Fibroblast of lung (primary cell): Measurements from ENCODE around the gene MID1. TPM values are rescaled to one million over a fixed set of nuclear protein-coding genes. Genes with fewer than 3 reads are reported as not detected.

ENCODE experiments used
- DNase-seq, 2 donors: peaks; one replicate each; pipeline versions ENCODE4 v3.0.0 to v3.0.0-alpha.2; 2010; ENCODE audit warnings: low read depth in 2 of 2
- H2AFZ ChIP-seq: 2 replicates; pipeline ENCODE4 v1.5.1; 2012; ENCODE audit warnings: low read length, control low read depth, inconsistent platforms
- H3K27ac ChIP-seq: 2 replicates; pipeline ENCODE4 v1.5.1; 2011; ENCODE audit warnings: low read length, control low read depth; ENCODE audit not compliant: insufficient read depth
- H3K27me3 ChIP-seq: 2 replicates; pipeline ENCODE4 v1.5.1; 2011; ENCODE audit warnings: mild to moderate bottlenecking, low read length; ENCODE audit not compliant: control insufficient read depth, insufficient read depth
- H3K36me3 ChIP-seq: 2 replicates; pipeline ENCODE4 v1.5.1; 2011; ENCODE audit warnings: low read length; ENCODE audit not compliant: control insufficient read depth, insufficient read depth
- H3K4me1 ChIP-seq: 2 replicates; pipeline ENCODE4 v1.5.1; 2011; ENCODE audit warnings: low read length; ENCODE audit not compliant: control insufficient read depth, insufficient read depth; ENCODE audit errors: extremely low read depth
- H3K4me2 ChIP-seq: 2 replicates; pipeline ENCODE4 v1.5.1; 2011; ENCODE audit warnings: low read length, control low read depth; ENCODE audit not compliant: insufficient read depth; ENCODE audit errors: extremely low read depth
- H3K4me3 ChIP-seq, 4 experiments: fragments of 200-600 bp in 1 of 4; sonication (generic) in 1 of 4; replicated peaks in 1 of 4; 2 replicates each; pipeline ENCODE4 v1.5.1; 2011 to 2016; ENCODE audit warnings: low read length in 4 of 4, low read depth in 3 of 4, mild to moderate bottlenecking in 3 of 4, control low read depth in 2 of 4, inconsistent platforms in 1 of 4, mixed read lengths in 1 of 4; ENCODE audit not compliant: insufficient read depth in 1 of 4; ENCODE audit errors: control extremely low read depth in 1 of 4
- H3K79me2 ChIP-seq: 2 replicates; pipeline ENCODE4 v1.5.1; 2012; ENCODE audit warnings: mild to moderate bottlenecking, low read length, inconsistent platforms; ENCODE audit not compliant: control insufficient read depth, insufficient read depth
- H3K9ac ChIP-seq: 2 replicates; pipeline ENCODE4 v1.5.1; 2011; ENCODE audit warnings: mild to moderate bottlenecking, low read length, control low read depth; ENCODE audit not compliant: insufficient read depth
- H3K9me3 ChIP-seq: 2 replicates; pipeline ENCODE4 v1.5.1; 2012; ENCODE audit warnings: low read depth, low read length; ENCODE audit not compliant: control insufficient read depth, insufficient read depth
- H4K20me1 ChIP-seq: 2 replicates; pipeline ENCODE4 v1.5.1; 2011; ENCODE audit warnings: low read length; ENCODE audit not compliant: control insufficient read depth, insufficient read depth; ENCODE audit errors: extremely low read depth
- CTCF ChIP-seq, 2 donors: IDR thresholded peaks in 1 of 2; conservative IDR thresholded peaks in 1 of 2; 1 replicate in 1 of 2; 2 replicates in 1 of 2; pipeline ENCODE4 v1.5.1; 2011 to 2012; ENCODE audit warnings: low read length in 2 of 2, control low read depth in 1 of 2, inconsistent platforms in 1 of 2, low read depth in 1 of 2, mild to moderate bottlenecking in 1 of 2
- EZH2 ChIP-seq: IDR thresholded peaks from 2 replicates; pipeline ENCODE4 v1.5.1; 2012; ENCODE audit warnings: low read length, control low read depth, mild to moderate bottlenecking; ENCODE audit errors: missing control alignments
- polyA plus RNA-seq, 2 donors: library from polyadenylated mRNA; depleted of rRNA in 1 of 2; stranded (reverse) in 1 of 2; unstranded in 1 of 2; fragments of >200 nt; gene quantifications; 2 replicates each; pipeline ENCODE4 v1.2.1, GENCODE V29; 2011 to 2012; ENCODE audit warnings: missing spikeins in 1 of 2
- total RNA-seq: library from RNA; depleted of rRNA; stranded (reverse); fragments of >200 nt; gene quantifications from 2 replicates; pipeline ENCODE4 v1.2.1, GENCODE V29; 2014

The MID1 gene
- total and polyA plus RNA-seq, 2 donors (not counting 1 experiment from before 2014, with no cell fraction given): 20.3 to 27.7 TPM

- Histone ChIP-seq H3K79me2 (peaks cover 2% of the 10 kb centered on the region), H3K9me3 (no peaks in the 10 kb centered on the region), H3K9ac (no peak overlapping the region), H3K27me3 (no peaks in the 10 kb centered on the region), H3K36me3 (no peaks in the 10 kb centered on the region), H3K27ac (no peak overlapping the region), H2AFZ (no peak overlapping the region), H3K4me1 (peaks cover 2% of the 10 kb centered on the region), H3K4me3 (no peak overlapping the region), H3K4me2 (no peak overlapping the region), H4K20me1 (no peaks in the 10 kb centered on the region)
- peak; percentile 71 to 79 for DNase-seq
- TF ChIP-seq EZH2 (no peak), CTCF (conservative IDR thresholded peaks at IDR 0.05 in 1 of 2, IDR thresholded peaks at IDR 0.05 in 1 of 2; ENCODE audit: low read depth in 1 of 2, low read length in 2 of 2) (no peak)
Observed at GRCh38 chrX:10582945-10583344, 37.4 kb downstream of the MID1 start.

DNA sequence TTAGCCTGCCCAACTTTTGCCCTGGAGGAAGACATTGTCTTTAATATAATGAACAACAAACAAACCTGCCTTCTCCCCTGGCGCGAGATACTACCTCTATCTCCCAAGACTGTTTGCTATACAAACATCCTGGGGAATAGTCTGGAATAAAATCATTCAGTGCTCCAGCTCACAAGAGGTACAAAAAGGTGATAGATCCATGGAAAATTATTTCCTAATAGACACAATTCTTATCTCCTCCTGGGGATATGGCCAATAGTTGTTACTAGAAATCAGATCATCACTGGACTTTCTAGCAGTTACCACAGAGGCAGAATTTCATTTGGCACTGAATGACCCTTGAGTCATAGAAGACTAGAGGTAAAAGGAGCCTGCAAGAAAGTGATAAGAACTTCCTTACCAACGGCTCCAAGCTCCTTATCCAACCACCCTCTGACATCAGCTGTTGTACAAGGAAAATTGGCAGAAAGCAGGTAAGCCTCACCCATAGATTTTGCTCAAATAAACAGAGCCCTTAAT lies 38.1 kb downstream of the MID1 start:
- Histone ChIP-seq H3K36me3 (no peaks in the 10 kb centered on the region), H3K27ac (no peak overlapping the region), H3K9me3 (no peaks in the 10 kb centered on the region), H3K4me1 (peaks cover 2% of the 10 kb centered on the region), H3K4me3 (no peak overlapping the region), H3K79me2 (peaks cover 2% of the 10 kb centered on the region), H3K27me3 (no peaks in the 10 kb centered on the region), H4K20me1 (no peaks in the 10 kb centered on the region), H3K9ac (no peak overlapping the region), H3K4me2 (no peak overlapping the region), H2AFZ (no peak overlapping the region)
- DNase-seq: peak; percentile 34 to 78
- TF ChIP-seq CTCF (conservative IDR thresholded peaks at IDR 0.05 in 1 of 2, IDR thresholded peaks at IDR 0.05 in 1 of 2; ENCODE audit: low read depth in 1 of 2, low read length in 2 of 2): no peak
- TF ChIP-seq EZH2: no peak

GRCh38 chrX:10579112-10580011 lies 41.0 kb downstream of the MID1 start:
- TF ChIP-seq EZH2 (no peak), CTCF (conservative IDR thresholded peaks at IDR 0.05 in 1 of 2, IDR thresholded peaks at IDR 0.05 in 1 of 2; ENCODE audit: low read depth in 1 of 2, low read length in 2 of 2) (no peak)
- Histone ChIP-seq H3K27ac (peak overlapping the region; percentile 27), H3K27me3 (no peaks in the 10 kb centered on the region), H3K4me2 (peak overlapping the region; percentile 20), H4K20me1 (no peaks in the 10 kb centered on the region), H3K4me3 (peak overlapping the region in 2 of 4 experiments; percentile 20 to 42), H3K9me3 (no peaks in the 10 kb centered on the region), H3K9ac (peak overlapping the region; percentile 14), H3K36me3 (no peaks in the 10 kb centered on the region), H3K79me2 (peaks cover 8% of the 10 kb centered on the region), H3K4me1 (peaks cover 2% of the 10 kb centered on the region), H2AFZ (no peak overlapping the region)
- peak; percentile 73 to 82 for DNase-seq
